Nephron progenitor cell (in vitro differentiated cells): Measurements from ENCODE around the gene CIART.

Experiments used
- DNase-seq: peaks from one replicate; pipeline ENCODE4 v3.0.0; 2021
- H3K27ac Mint-ChIP-seq: 2 replicates; pipeline ENCODE4 v1.8.0; 2021; ENCODE audit warnings: mild to moderate bottlenecking, moderate library complexity, mixed read lengths
- H3K27me3 Mint-ChIP-seq: 2 replicates; pipeline ENCODE4 v1.8.0; 2021; ENCODE audit warnings: mild to moderate bottlenecking, low read depth, mixed read lengths; ENCODE audit not compliant: poor library complexity
- H3K36me3 Mint-ChIP-seq: 2 replicates; pipeline ENCODE4 v1.8.0; 2021; ENCODE audit warnings: low read depth, mixed read lengths
- H3K4me1 Mint-ChIP-seq: 2 replicates; pipeline ENCODE4 v1.8.0; 2021; ENCODE audit warnings: mixed read lengths
- H3K4me3 Mint-ChIP-seq: 2 replicates; pipeline ENCODE4 v1.8.0; 2021; ENCODE audit warnings: mild to moderate bottlenecking, moderate library complexity, mixed read lengths
- H3K9me3 Mint-ChIP-seq: 2 replicates; pipeline ENCODE4 v1.8.0; 2021; ENCODE audit warnings: mild to moderate bottlenecking, moderate library complexity, mixed read lengths
- CTCF ChIP-seq: fragments of 200-600 bp; sonication (generic); IDR thresholded peaks from 2 replicates; pipeline ENCODE4 v1.5.0; 2021; ENCODE audit warnings: antibody characterized with exemption

The CIART gene

GRCh38 chr1:150249936-150250335 is 32.4 kb upstream of the CIART start:
- no peak for DNase-seq
- no peak overlapping the region for H3K4me3 Mint-ChIP-seq
- TF ChIP-seq CTCF, result no peak
- H3K4me1 Mint-ChIP-seq, result no peaks in the 10 kb centered on the region
- H3K9me3 Mint-ChIP-seq, result no peaks in the 10 kb centered on the region
- H3K27ac Mint-ChIP-seq, result no peak overlapping the region
- H3K36me3 Mint-ChIP-seq, result no peaks in the 10 kb centered on the region
- H3K27me3 Mint-ChIP-seq, result peaks cover 15% of the 10 kb centered on the region

DNA sequence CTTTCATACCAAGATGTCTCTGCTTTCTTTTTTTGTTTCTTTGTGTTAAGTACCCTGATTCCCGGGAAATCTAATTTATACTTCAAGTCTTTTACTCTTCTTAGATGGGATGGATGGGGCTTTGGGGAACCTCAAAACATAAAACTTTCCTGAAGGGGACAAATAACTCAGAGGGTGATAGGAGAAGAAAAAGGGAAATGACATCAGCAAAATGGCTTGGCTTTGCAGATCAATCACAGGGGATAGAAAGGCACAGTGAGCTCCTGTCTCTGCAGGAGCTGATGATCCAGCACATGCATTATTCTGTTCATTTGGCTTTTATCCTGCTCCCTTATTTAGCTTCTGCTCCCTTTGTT is 26.2 kb upstream of the CIART start:
- Mint-ChIP-seq H3K27ac (peak overlapping the region; percentile 99), H3K36me3 (no peaks in the 10 kb centered on the region), H3K27me3 (peaks cover 4% of the 10 kb centered on the region), H3K4me1 (peaks cover 59% of the 10 kb centered on the region), H3K4me3 (peak overlapping the region; percentile 94), H3K9me3 (no peaks in the 10 kb centered on the region)
- DNase-seq, result no peak
- no peak for TF ChIP-seq CTCF

GRCh38 chr1:150256554-150257341 is 25.6 kb upstream of the CIART start:
- Mint-ChIP-seq H3K4me3 (peak overlapping the region; percentile 94), H3K4me1 (peaks cover 60% of the 10 kb centered on the region), H3K27me3 (peaks cover 4% of the 10 kb centered on the region), H3K27ac (peak overlapping the region; percentile 99), H3K9me3 (no peaks in the 10 kb centered on the region), H3K36me3 (no peaks in the 10 kb centered on the region)
- TF ChIP-seq CTCF, result no peak
- peak; percentile 47 for DNase-seq

- H3K4me1 Mint-ChIP-seq, result peaks cover 68% of the 10 kb centered on the region
- peaks cover 8% of the 10 kb centered on the region for H3K36me3 Mint-ChIP-seq
- peak within 1 kb of the TSS; percentile 99 for H3K27ac Mint-ChIP-seq
- peaks cover 4% of the 10 kb centered on the region for H3K27me3 Mint-ChIP-seq
- no peak for TF ChIP-seq CTCF
- H3K4me3 Mint-ChIP-seq, result peak within 1 kb of the TSS; percentile 94
- no peaks in the 10 kb centered on the region for H3K9me3 Mint-ChIP-seq
- peak; percentile 69 for DNase-seq
Measured at GRCh38 chr1:150257624-150258585, 24.4 kb upstream of the CIART start, which contains the start of gene CA14. TSS of gene CA14 (plus strand) at chr1:150257774. CDS start at chr1:150258129, 355 bp downstream.

GRCh38 chr1:150259217-150259616 is 23.1 kb upstream of the CIART start:
- Mint-ChIP-seq H3K27ac (peak overlapping the region; percentile 99), H3K4me1 (peaks cover 68% of the 10 kb centered on the region), H3K4me3 (peak overlapping the region; percentile 94), H3K36me3 (peaks cover 16% of the 10 kb centered on the region), H3K27me3 (no peaks in the 10 kb centered on the region), H3K9me3 (no peaks in the 10 kb centered on the region)
- DNase-seq, result no peak
- no peak for TF ChIP-seq CTCF
